Spleen (tissue), 7 donors: ENCODE data around the gene DMD.

Experiments
- POLR2AphosphoS5 ChIP-seq, 3 donors: sonication (generic); formaldehyde crosslinking; IDR thresholded peaks; one replicate each; pipeline ENCODE4 v1.5.1; 2017; ENCODE audit warnings: antibody characterized with exemption in 3 of 3
- TF ChIP-seq, protein P1 (sequence below), 11 experiments: fragments of 200-600 bp in 7 of 11; fragments of 450-650 bp in 4 of 11; sonication (generic) in 4 of 11; IDR thresholded peaks in 8 of 11; conservative IDR thresholded peaks in 3 of 11; 1 replicate in 7 of 11; 2 replicates in 4 of 11; pipeline versions ENCODE4 v1.4.0 to v1.8.0; 2016 to 2021; ENCODE audit warnings: antibody characterized with exemption in 11 of 11, inconsistent platforms in 4 of 11, mild to moderate bottlenecking in 1 of 11
- donor health status: DM: no; HTN: no; CAD: no; lungs with moderate emphysema.
- donor health status: DM: no; HTN: no; CAD: no.
- donor health status: DM: no; HTN: no; CAD: no.

DNA sequence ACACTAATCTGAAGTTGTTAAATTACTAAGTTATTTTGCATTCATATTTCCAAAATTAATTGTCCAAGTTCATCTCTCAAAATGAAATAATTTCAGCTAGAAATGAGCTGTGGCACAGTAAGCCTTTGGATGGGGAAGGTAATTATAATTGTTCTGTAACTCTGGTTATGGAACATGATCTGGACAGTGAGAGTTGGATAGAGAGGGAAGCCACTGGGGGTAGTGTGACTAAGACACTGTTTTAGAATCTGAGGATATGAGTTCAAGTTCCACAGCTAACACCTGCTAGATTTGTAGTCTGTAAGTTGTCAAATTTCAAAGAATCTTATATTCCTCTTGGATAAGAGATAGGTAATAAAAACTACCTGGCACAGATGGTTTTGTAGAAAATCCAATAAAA is 49.5 kb downstream of the DMD start:
- TF ChIP-seq POLR2AphosphoS5 (IDR thresholded peaks at IDR 0.05): no peak
- TF ChIP-seq, protein P1, sequence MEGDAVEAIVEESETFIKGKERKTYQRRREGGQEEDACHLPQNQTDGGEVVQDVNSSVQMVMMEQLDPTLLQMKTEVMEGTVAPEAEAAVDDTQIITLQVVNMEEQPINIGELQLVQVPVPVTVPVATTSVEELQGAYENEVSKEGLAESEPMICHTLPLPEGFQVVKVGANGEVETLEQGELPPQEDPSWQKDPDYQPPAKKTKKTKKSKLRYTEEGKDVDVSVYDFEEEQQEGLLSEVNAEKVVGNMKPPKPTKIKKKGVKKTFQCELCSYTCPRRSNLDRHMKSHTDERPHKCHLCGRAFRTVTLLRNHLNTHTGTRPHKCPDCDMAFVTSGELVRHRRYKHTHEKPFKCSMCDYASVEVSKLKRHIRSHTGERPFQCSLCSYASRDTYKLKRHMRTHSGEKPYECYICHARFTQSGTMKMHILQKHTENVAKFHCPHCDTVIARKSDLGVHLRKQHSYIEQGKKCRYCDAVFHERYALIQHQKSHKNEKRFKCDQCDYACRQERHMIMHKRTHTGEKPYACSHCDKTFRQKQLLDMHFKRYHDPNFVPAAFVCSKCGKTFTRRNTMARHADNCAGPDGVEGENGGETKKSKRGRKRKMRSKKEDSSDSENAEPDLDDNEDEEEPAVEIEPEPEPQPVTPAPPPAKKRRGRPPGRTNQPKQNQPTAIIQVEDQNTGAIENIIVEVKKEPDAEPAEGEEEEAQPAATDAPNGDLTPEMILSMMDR (IDR thresholded peaks at IDR 0.05 in 8 of 11, conservative IDR thresholded peaks at IDR 0.05 in 3 of 11): no peak
